WERI-Rb-1 (cell line): ENCODE measurements around the gene MTMR3.

Experiments used
- DNase-seq: peaks from one replicate; pipeline ENCODE4 v3.0.0-alpha.2; 2020
- H3K27ac ChIP-seq: fragments of 250-450 bp; sonication (Bioruptor Pico); 2 replicates; pipeline ENCODE4 v1.5.1; 2020; ENCODE audit warnings: mild to moderate bottlenecking, moderate library complexity
- H3K27me3 ChIP-seq: fragments of 250-450 bp; sonication (Bioruptor Pico); 2 replicates; pipeline ENCODE4 v1.5.1; 2021; ENCODE audit warnings: mild to moderate bottlenecking, low read depth, moderate library complexity; ENCODE audit not compliant: insufficient read depth, severe bottlenecking
- H3K36me3 ChIP-seq: fragments of 250-450 bp; sonication (Bioruptor Pico); 2 replicates; pipeline ENCODE4 v1.5.1; 2020; ENCODE audit warnings: mild to moderate bottlenecking, moderate library complexity
- H3K4me3 ChIP-seq: 2 replicates; pipeline ENCODE4 v1.5.1; 2011; ENCODE audit warnings: low read depth, mild to moderate bottlenecking, control low read depth, low read length
- H3K9me3 ChIP-seq: fragments of 250-450 bp; sonication (Bioruptor Pico); 2 replicates; pipeline ENCODE4 v1.5.1; 2021; ENCODE audit warnings: mild to moderate bottlenecking, moderate library complexity; ENCODE audit not compliant: severe bottlenecking
- CTCF ChIP-seq: IDR thresholded peaks from 2 replicates; pipeline ENCODE4 v1.5.1; 2011; ENCODE audit warnings: low read depth, mild to moderate bottlenecking, control low read depth, inconsistent platforms, low read length

The MTMR3 gene

GRCh38 chr22:30036656-30037055 is 153.7 kb downstream of the MTMR3 start:
- Histone ChIP-seq H3K27ac (no peak overlapping the region), H3K36me3 (no peaks in the 10 kb centered on the region), H3K27me3 (no peaks in the 10 kb centered on the region), H3K9me3 (no peaks in the 10 kb centered on the region), H3K4me3 (no peak overlapping the region)
- TF ChIP-seq CTCF, result no peak
- DNase-seq, result no peak

- H3K9me3 ChIP-seq, result no peaks in the 10 kb centered on the region
- TF ChIP-seq CTCF, result no peak
- H3K4me3 ChIP-seq, result no peak overlapping the region
- DNase-seq, result no peak
- no peaks in the 10 kb centered on the region for H3K36me3 ChIP-seq
- H3K27me3 ChIP-seq, result no peaks in the 10 kb centered on the region
- no peak overlapping the region for H3K27ac ChIP-seq
Observed at GRCh38 chr22:30038219-30038618, 155.2 kb downstream of the MTMR3 start.

GRCh38 chr22:30040499-30041260 is 157.7 kb downstream of the MTMR3 start:
- H3K36me3 ChIP-seq, result no peaks in the 10 kb centered on the region
- no peak overlapping the region for H3K4me3 ChIP-seq
- no peak for TF ChIP-seq CTCF
- DNase-seq, result no peak
- H3K9me3 ChIP-seq, result no peaks in the 10 kb centered on the region
- no peak overlapping the region for H3K27ac ChIP-seq
- H3K27me3 ChIP-seq, result no peaks in the 10 kb centered on the region

- Histone ChIP-seq H3K36me3 (no peaks in the 10 kb centered on the region), H3K9me3 (no peaks in the 10 kb centered on the region), H3K4me3 (no peak overlapping the region), H3K27ac (no peak overlapping the region), H3K27me3 (no peaks in the 10 kb centered on the region)
- no peak for TF ChIP-seq CTCF
- no peak for DNase-seq
Observed at GRCh38 chr22:30041475-30041874, 158.5 kb downstream of the MTMR3 start.

GRCh38 chr22:30041881-30042280 is 158.9 kb downstream of the MTMR3 start:
- no peaks in the 10 kb centered on the region for H3K36me3 ChIP-seq
- no peak for DNase-seq
- no peaks in the 10 kb centered on the region for H3K9me3 ChIP-seq
- H3K27me3 ChIP-seq, result no peaks in the 10 kb centered on the region
- no peak overlapping the region for H3K4me3 ChIP-seq
- no peak overlapping the region for H3K27ac ChIP-seq
- TF ChIP-seq CTCF, result no peak

GRCh38 chr22:30043161-30043560 is 160.2 kb downstream of the MTMR3 start:
- Histone ChIP-seq H3K27me3 (no peaks in the 10 kb centered on the region), H3K27ac (no peak overlapping the region), H3K9me3 (no peaks in the 10 kb centered on the region), H3K36me3 (no peaks in the 10 kb centered on the region), H3K4me3 (no peak overlapping the region)
- TF ChIP-seq CTCF, result no peak
- DNase-seq, result no peak
